ENCODE results near the gene HLF. TPM values are rescaled to one million over a fixed set of nuclear protein-coding genes. Genes with fewer than 3 reads are reported as not detected.

Gene HLF
- total RNA-seq, 1 experiment from 2014 or later: 0.13 TPM

GRCh38 chr17:55291114-55291507 lies 26.4 kb downstream of the HLF start:
- Histone ChIP-seq H3K4me1 (ENCODE audit: control insufficient read depth, insufficient read depth, low read length) (no peaks in the 10 kb centered on the region), H3K36me3 (ENCODE audit: control insufficient read depth, insufficient read depth, low read length) (no peaks in the 10 kb centered on the region; the same call in 1 of the 2 replicates), H3K27me3 (ENCODE audit: control insufficient read depth, insufficient read depth, low read length) (peaks cover 4% of the 10 kb centered on the region), H3K27ac (ENCODE audit: low read length) (no peak overlapping the region), H3K4me3 (ENCODE audit: low read depth in 2 of 2, low read length in 2 of 2) (no peak overlapping the region), H3K9me3 (ENCODE audit: control insufficient read depth, insufficient read depth, low read depth, low read length) (no peaks in the 10 kb centered on the region)
- intact Hi-C loops (cut with micrococcal nuclease; ENCODE audit: unreplicated experiment): loop anchor here (10.0 kb wide), 1 partner anchor 64 kb away; no protein-coding TSS in a partner anchor
- POLR2A ChIA-PET: no interaction called here
- CTCF ChIA-PET: no interaction called here
- in situ Hi-C loops (cut with HindIII; ENCODE audit: low pct_unique_long_range_greater_than_20kb, low sequenced_read_pairs): no loop called here
- BruUV-seq (replicated peaks): no TSS peak
- ATAC-seq: no peak
- TF ChIP-seq REST (IDR thresholded peaks at IDR 0.05; ENCODE audit: insufficient read depth in 1 of 2, low read depth in 2 of 2, low read length in 1 of 2) (no peak), TCF7L2 (IDR thresholded peaks at IDR 0.05; ENCODE audit: low read depth, low read length) (no peak), SIN3A (IDR thresholded peaks at IDR 0.05; ENCODE audit: borderline replicate concordance, insufficient read depth, low read depth, low read length) (no peak), POLR2AphosphoS5 (IDR thresholded peaks at IDR 0.05; ENCODE audit: low read depth, low read length) (no peak)
- TF ChIP-seq, protein P1, sequence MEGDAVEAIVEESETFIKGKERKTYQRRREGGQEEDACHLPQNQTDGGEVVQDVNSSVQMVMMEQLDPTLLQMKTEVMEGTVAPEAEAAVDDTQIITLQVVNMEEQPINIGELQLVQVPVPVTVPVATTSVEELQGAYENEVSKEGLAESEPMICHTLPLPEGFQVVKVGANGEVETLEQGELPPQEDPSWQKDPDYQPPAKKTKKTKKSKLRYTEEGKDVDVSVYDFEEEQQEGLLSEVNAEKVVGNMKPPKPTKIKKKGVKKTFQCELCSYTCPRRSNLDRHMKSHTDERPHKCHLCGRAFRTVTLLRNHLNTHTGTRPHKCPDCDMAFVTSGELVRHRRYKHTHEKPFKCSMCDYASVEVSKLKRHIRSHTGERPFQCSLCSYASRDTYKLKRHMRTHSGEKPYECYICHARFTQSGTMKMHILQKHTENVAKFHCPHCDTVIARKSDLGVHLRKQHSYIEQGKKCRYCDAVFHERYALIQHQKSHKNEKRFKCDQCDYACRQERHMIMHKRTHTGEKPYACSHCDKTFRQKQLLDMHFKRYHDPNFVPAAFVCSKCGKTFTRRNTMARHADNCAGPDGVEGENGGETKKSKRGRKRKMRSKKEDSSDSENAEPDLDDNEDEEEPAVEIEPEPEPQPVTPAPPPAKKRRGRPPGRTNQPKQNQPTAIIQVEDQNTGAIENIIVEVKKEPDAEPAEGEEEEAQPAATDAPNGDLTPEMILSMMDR (IDR thresholded peaks at IDR 0.05): no peak
- no peak for DNase-seq (ENCODE audit: low read depth, low spot score)

DNA sequence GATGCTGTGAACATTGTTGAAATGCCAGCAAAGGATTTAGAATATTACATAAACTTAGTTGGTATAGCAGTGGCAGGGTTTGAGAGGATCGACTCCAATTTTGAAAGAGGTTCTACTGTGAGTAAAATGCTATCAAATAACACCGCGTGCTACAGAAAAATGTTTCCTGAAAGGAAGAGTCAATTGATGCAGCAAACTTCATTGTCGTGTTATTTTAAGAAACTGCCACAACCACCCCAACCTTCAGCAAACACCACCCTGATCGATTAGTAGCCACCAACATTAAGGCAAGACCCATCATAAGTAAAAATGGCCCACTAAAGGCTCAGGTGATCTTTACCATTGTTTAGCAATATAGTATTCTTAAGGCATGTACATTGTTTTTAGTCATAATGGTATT lies 27.3 kb downstream of the HLF start:
- H3K27me3 ChIP-seq (ENCODE audit: control insufficient read depth, insufficient read depth, low read length): peaks cover 4% of the 10 kb centered on the region
- no peaks in the 10 kb centered on the region; the same call in 1 of the 2 replicates for H3K36me3 ChIP-seq (ENCODE audit: control insufficient read depth, insufficient read depth, low read length)
- no peak for DNase-seq (ENCODE audit: low read depth, low spot score)
- H3K27ac ChIP-seq (ENCODE audit: low read length): no peak overlapping the region
- H3K9me3 ChIP-seq (ENCODE audit: control insufficient read depth, insufficient read depth, low read depth, low read length): no peaks in the 10 kb centered on the region
- ChIA-PET POLR2A (no interaction called here), CTCF (no interaction called here)
- ATAC-seq: no peak
- TF ChIP-seq, protein P1 (IDR thresholded peaks at IDR 0.05): no peak
- TF ChIP-seq SIN3A (IDR thresholded peaks at IDR 0.05; ENCODE audit: borderline replicate concordance, insufficient read depth, low read depth, low read length) (no peak), POLR2AphosphoS5 (IDR thresholded peaks at IDR 0.05; ENCODE audit: low read depth, low read length) (no peak)
- BruUV-seq (replicated peaks): no TSS peak
- intact Hi-C loops (cut with micrococcal nuclease; ENCODE audit: unreplicated experiment) (loop anchor here (10.0 kb wide), 1 partner anchor 63 kb away; no protein-coding TSS in a partner anchor), in situ Hi-C loops (cut with HindIII; ENCODE audit: low pct_unique_long_range_greater_than_20kb, low sequenced_read_pairs) (no loop called here)
- H3K4me1 ChIP-seq (ENCODE audit: control insufficient read depth, insufficient read depth, low read length): no peaks in the 10 kb centered on the region
- H3K4me3 ChIP-seq (ENCODE audit: low read depth in 2 of 2, low read length in 2 of 2): no peak overlapping the region

All from Panc1 (cell line).